ENCODE results near the gene PNPLA6.

DNA sequence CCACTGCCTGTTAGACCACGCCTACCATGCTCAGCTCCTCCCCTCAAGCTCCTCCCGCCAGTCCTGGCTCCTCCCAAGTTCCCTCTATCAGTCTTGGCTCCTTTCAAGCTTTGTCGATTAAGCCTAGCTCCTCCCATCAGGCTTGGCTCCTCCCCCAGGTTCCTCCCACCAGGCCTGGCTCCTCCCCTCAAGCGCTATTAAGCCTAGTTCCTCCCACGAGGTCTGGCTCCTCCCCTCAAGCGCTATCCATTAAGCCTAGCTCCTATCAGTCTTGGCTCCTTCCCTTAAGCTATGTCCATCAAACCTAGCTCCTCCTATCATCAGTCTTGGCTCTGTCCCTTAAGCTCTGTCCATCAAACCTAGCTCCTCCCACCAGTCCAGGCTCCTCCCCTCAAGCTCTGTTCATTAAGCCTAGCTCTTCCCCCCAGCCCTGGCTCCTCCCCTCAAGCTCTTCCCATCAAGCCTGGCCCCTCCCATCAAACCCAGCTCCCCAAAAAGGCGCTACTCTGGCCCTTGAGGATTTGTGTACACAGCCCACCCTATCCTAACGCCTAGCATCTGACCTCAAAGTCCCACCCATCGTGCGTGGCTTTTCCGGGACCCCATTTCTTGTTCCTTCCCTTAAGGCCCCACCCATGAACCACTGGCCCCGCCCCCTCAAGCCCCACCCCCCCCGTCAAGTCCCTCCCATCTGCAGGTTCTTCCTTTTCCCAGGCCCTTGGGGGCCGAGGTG is 70.1 kb downstream of the PNPLA6 start:
- TF ChIP-seq, protein P1, sequence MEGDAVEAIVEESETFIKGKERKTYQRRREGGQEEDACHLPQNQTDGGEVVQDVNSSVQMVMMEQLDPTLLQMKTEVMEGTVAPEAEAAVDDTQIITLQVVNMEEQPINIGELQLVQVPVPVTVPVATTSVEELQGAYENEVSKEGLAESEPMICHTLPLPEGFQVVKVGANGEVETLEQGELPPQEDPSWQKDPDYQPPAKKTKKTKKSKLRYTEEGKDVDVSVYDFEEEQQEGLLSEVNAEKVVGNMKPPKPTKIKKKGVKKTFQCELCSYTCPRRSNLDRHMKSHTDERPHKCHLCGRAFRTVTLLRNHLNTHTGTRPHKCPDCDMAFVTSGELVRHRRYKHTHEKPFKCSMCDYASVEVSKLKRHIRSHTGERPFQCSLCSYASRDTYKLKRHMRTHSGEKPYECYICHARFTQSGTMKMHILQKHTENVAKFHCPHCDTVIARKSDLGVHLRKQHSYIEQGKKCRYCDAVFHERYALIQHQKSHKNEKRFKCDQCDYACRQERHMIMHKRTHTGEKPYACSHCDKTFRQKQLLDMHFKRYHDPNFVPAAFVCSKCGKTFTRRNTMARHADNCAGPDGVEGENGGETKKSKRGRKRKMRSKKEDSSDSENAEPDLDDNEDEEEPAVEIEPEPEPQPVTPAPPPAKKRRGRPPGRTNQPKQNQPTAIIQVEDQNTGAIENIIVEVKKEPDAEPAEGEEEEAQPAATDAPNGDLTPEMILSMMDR (IDR thresholded peaks at IDR 0.05): no peak
- TF ChIP-seq POLR2AphosphoS5 (IDR thresholded peaks at IDR 0.05; ENCODE audit: low read depth, low read length): no peak
- TF ChIP-seq TCF7L2 (IDR thresholded peaks at IDR 0.05; ENCODE audit: low read depth, low read length): no peak
- TF ChIP-seq SIN3A (IDR thresholded peaks at IDR 0.05; ENCODE audit: borderline replicate concordance, insufficient read depth, low read depth, low read length): no peak

Measured in Panc1 (cell line).